NOMO-1 treated with dmso at 0.1 percent for 144 hours (cell line): Measurements from ENCODE around the gene FKBP5.
"Not testable (repeated sequence)": the region's sequence is repeated elsewhere in the genome, so short reads cannot be mapped to it uniquely, and the experiment has no call there.

Experiments
- DNase-seq: peaks from one replicate; lab custom pipeline; 2025; ENCODE audit not compliant: unreplicated experiment; lab: John Stamatoyannopoulos, UW

The FKBP5 gene

GRCh38 chr6:35622283-35622682 lies 66.4 kb downstream of the FKBP5 start:
- no peak for DNase-seq

DNA sequence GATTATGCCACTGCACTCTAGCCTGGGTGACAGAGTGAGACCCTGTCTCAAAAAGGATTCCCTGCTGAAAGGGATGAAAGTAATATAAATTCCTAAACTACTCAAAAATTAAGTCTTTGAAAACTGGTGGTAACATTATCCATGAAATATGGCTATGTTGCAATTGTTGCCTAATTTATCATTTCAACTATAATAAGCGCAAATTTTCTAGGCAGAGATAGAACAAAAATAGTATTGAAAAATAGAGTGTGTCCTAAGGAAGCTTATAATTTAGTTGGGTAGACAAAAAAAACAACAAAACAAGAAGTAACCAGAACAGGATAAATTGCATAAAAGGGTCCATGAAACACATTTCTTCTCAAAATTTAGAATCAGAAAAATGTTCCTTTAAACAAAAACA lies 68.0 kb downstream of the FKBP5 start:
- no peak for DNase-seq

GRCh38 chr6:35613762-35614161 lies 75.0 kb downstream of the FKBP5 start:
- no peak for DNase-seq

GRCh38 chr6:35611240-35611639 lies 77.5 kb downstream of the FKBP5 start:
- no peak for DNase-seq

DNA sequence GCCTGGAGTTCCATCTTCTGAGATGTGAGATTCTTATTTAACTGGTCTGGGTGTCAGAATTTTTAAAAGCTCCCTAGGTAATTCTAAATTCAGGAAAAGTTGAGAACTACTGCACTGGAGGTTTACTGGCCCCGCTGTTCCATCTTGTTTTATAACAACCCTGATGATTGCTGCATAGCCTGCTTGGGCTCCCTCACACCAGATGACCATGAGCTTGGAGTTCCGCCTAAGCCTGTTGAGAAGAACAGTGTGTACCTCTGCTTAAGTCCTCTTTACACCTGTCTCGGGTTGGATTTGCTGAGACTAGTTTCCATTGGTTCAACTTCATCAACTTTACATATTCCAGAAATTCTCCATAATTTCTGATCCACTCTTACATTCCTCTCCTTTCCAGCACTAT lies 77.9 kb downstream of the FKBP5 start:
- DNase-seq = no peak

GRCh38 chr6:35609588-35609987 lies 79.1 kb downstream of the FKBP5 start:
- DNase-seq = no peak

DNA sequence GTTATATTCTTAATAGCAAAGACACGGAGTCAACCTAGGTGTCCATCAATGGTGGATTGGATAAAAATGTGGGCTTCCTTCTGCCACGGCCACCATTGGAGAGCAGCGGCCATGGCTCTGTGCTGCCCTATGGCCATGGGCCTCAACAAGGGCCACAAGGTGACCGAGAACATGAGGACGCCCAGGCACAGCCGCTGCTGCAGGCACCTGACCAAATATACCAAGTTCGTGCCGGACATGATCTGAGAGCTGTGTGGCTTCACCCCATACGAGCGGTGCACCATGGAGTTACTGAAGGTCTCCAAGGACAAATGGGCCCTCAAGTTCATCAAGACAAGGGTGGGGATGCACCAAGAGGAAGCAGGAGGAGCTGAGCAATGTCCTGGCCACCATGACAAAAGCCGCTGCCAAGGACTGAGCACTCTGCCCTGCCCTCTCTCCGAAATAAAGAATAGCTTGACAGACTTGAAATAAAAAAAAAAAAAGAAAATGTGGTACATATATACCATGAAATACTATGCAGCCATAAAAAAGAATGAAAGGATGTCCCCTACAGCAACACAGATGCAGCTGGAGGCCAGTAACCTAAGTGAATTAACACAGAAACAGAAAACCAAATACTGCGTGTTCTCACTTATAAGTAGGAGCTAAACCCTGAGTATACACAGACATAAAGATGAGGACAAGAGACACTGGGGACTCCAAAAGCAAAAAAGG lies 81.0 kb downstream of the FKBP5 start:
- DNase-seq = no peak

- DNase-seq = no peak
These were observed 83.1 kb downstream of the FKBP5 start for GRCh38 chr6:35605600-35605999.

GRCh38 chr6:35603326-35604202 lies 85.2 kb downstream of the FKBP5 start:
- DNase-seq = no peak

- DNase-seq = no peak
These were observed 86.4 kb downstream of the FKBP5 start for GRCh38 chr6:35602133-35602946.

DNA sequence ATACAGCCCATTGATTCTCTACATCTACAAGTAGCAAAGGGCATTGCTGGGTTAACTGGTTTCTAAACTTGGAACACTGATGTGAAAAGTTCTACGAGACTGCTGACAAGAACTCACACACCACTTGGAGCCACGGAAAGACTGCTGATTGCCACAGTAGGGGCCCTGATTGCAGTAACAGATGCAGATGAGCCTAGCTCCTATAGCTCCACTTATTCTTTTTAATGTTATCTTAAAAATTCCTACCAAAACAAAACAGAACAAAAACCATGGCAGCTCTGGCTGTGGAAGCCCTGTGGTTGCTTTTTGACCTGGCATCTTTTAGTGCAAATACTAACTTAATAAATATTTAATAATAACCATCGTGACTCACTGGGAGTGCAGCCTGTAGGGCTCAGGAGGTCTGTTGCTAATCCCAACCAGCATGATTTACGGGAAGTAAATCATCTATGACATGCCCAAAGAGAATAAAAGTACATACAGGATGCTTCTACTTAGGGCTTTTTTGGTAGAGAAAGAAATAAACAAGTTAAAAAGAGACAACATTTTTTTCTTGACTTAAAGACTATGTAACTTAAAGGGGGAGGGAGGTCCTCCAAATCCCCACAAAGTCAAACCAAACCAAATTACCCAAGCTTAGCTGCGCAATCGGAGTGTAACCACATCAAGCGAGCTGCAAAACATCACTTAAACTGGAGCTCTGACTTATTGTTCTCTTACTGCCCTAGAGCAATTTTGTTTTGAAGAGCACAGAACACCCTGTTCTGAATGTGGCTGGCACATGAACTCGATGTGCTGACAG lies 87.2 kb downstream of the FKBP5 start:
- DNase-seq = peak; percentile 70

GRCh38 chr6:35600659-35601125 lies 88.0 kb downstream of the FKBP5 start:
- no peak for DNase-seq

GRCh38 chr6:35599761-35600658 lies 88.7 kb downstream of the FKBP5 start:
- no peak for DNase-seq

DNA sequence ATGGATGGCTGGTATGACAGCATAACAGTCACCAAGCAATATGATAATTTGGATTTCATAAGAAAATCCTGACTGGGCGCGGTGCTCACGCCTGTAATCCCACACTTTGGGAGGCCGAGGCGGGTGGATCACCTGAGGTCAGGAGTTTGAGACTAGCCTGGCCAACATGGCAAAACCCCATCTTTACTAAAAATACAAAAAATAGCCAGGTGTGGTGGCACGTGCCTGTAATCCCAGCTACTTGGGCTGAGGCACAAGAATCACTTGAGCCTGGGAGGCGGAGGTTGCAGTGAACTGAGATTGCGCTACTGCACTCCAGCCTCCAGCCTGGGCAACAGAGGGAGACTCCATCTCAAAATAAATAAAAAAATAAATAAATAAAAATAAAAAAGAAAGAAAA lies 90.1 kb downstream of the FKBP5 start:
- DNase-seq = not testable (repeated sequence)

GRCh38 chr6:35596448-35597442 lies 92.0 kb downstream of the FKBP5 start:
- no peak for DNase-seq

GRCh38 chr6:35594503-35595186 lies 94.1 kb downstream of the FKBP5 start:
- no peak for DNase-seq

DNA sequence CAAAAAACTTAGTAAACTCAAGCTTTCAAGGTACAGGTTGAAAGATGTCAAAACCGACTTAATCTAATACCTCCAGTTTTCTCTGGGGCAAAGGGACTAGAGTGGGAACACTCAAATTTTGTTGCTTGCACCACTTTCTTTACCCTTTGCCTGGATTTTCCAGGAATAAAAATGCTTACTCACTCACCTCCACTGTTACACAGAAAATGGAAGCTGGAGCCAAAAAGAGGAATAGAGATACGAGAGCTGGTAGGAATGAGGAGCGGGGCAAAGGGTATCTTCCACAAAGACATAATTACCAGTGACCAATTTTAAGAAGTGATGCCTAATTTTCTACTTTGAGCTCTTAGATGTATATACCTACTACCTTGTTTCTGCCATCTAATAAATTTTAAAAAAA lies 96.5 kb downstream of the FKBP5 start:
- DNase-seq = no peak

DNA sequence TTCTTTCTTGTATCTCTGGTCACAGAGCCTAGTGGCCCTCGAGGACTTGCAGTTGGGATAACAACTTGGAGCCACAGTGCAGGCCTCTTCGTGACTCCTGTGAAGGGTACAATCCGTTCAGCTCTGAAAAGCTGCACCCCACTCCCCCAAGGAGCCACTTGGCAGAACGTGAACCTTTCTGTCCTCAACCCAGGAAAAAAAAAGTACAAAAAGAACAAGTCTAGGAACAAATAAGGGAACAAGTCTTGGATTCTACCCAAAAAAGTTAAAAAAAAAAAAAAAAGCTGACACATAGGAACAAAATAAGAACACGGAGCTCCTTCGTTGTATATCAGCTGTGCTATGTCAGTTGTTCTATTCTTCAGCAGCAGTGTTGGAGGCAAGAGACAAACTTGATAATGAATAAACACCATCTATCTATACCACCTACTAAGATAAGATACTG lies 98.1 kb downstream of the FKBP5 start:
- DNase-seq = no peak
